IPS-15b (cell line): ENCODE measurements around the gene PGPEP1.
"Not testable (repeated sequence)": the region's sequence is repeated elsewhere in the genome, so short reads cannot be mapped to it uniquely, and the experiment has no call there.

Experiments used
- H3K27me3 ChIP-seq: one replicate; pipeline ENCODE4 v1.6.1; 2013; ENCODE audit warnings: low read length; ENCODE audit not compliant: control insufficient read depth, insufficient read depth
- H3K36me3 ChIP-seq: one replicate; pipeline ENCODE4 v1.6.1; 2013; ENCODE audit warnings: low read length; ENCODE audit not compliant: control insufficient read depth, insufficient read depth
- H3K4me1 ChIP-seq: one replicate; pipeline ENCODE4 v1.6.1; 2013; ENCODE audit warnings: mild to moderate bottlenecking, low read length; ENCODE audit not compliant: control insufficient read depth, insufficient read depth
- H3K4me3 ChIP-seq: one replicate; pipeline ENCODE4 v1.5.1; 2013; ENCODE audit warnings: low read depth, low read length
- H3K9ac ChIP-seq: one replicate; pipeline ENCODE4 v1.6.1; 2013; ENCODE audit warnings: low read depth, mild to moderate bottlenecking, low read length
- H3K9me3 ChIP-seq: one replicate; pipeline ENCODE4 v1.6.1; 2013; ENCODE audit warnings: mild to moderate bottlenecking, low read length; ENCODE audit not compliant: control insufficient read depth, insufficient read depth

PGPEP1 gene

DNA sequence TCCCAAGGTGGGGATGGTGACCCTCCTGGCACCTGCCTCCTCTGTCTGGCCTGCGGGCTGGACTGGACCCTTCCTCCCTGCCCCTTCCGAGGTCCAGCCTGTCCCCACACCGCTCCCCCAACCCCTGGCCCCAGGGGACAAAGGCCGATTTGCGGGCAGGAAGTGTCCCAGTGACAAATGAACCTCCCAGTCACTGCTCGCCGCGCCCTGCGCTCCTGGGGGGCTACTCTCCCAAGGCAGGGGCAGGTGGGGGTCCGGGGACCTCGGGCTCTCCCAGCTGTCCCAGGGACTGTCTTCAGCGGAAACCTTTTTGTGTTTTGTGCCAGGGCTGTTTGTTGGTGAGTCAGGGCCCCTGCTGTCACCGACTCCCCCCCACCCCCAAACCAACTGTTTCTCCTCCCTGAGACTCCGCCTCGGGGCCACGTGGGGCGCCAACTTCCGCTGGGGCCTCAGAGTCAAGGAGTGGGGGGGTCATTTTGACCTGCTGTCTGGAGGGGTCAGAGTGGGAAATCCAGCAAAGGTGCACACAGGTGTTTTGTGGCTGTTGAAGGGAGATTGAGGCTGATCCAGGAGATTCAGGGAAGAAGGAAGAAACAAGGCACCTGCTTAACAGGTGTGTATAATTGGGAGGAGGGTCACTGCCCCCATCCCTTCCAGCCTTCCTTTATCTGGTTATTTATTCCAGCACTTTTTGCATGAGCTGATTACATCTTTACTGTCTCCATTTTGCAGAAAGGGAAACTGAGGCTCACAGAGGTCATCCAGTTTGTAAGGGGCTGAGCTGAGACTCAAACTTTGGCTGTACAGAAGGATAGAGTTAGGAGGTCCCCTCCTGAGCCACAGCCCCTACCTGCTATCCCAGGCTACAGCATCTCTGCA, 831 bp downstream of the PGPEP1 start:
- H3K27me3 ChIP-seq = no peaks in the 10 kb centered on the region
- no peaks in the 10 kb centered on the region for H3K36me3 ChIP-seq
- H3K9ac ChIP-seq = peak overlapping the region; percentile 37
- H3K9me3 ChIP-seq = no peaks in the 10 kb centered on the region
- peak overlapping the region; percentile 60 for H3K4me3 ChIP-seq
- peaks cover 15% of the 10 kb centered on the region for H3K4me1 ChIP-seq

DNA sequence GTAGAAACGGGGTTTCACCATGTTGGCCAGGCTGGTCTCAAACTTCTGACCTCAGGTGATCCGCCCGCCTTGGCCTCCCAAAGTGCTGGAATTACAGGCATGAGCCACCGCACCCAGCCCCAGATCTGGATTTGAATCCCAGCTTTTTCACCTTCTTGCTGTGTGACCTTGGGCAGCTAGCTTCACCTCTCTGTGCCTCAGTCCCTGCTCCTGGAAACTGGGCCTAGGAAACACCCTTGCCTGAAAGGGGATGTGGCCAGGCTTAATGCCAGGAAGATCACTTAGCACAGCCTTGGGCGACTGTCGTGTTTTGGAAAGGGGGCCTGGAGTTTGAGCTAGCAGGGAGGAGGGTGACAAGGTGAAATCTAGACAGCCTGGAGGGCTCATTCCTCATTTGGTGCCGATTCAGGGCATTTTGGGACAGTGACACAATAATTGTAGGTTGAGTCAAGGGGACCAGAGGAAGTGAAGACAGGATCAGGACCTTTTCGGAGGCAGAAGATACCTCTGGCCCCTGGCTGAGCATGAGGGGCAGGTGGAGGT, 1.8 kb downstream of the PGPEP1 start:
- Histone ChIP-seq H3K9ac (peak overlapping the region; percentile 47), H3K4me1 (peaks cover 17% of the 10 kb centered on the region), H3K4me3 (no peak overlapping the region), H3K9me3 (no peaks in the 10 kb centered on the region), H3K27me3 (no peaks in the 10 kb centered on the region), H3K36me3 (no peaks in the 10 kb centered on the region)

DNA sequence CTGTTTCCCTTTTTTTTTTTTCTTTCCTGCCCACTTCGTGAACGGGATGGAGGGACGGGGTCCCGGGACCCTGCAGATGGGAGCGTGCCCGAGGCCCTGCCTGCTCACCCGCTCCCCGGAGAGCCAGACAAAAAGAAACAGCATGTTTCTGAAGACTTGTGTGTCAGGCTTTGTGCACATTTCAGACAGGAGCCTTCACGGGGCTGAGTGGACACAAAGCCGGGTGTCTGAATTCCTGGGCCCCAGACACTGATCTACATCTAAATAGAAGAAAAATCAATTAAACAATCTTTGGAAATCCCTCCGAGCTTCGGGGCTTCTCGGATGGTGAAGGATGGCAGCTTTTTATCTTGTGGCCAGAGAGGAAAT, 4.2 kb downstream of the PGPEP1 start:
- Histone ChIP-seq H3K4me1 (peaks cover 17% of the 10 kb centered on the region), H3K4me3 (no peak overlapping the region), H3K36me3 (no peaks in the 10 kb centered on the region), H3K27me3 (no peaks in the 10 kb centered on the region), H3K9me3 (no peaks in the 10 kb centered on the region), H3K9ac (no peak overlapping the region)

GRCh38 chr19:18345296-18345695, 4.9 kb downstream of the PGPEP1 start:
- Histone ChIP-seq H3K27me3 (no peaks in the 10 kb centered on the region), H3K4me3 (no peak overlapping the region), H3K9me3 (no peaks in the 10 kb centered on the region), H3K4me1 (peaks cover 13% of the 10 kb centered on the region), H3K36me3 (no peaks in the 10 kb centered on the region), H3K9ac (no peak overlapping the region)

GRCh38 chr19:18346091-18346490, 5.7 kb downstream of the PGPEP1 start:
- H3K4me1 ChIP-seq = peaks cover 13% of the 10 kb centered on the region
- no peaks in the 10 kb centered on the region for H3K27me3 ChIP-seq
- H3K9ac ChIP-seq = no peak overlapping the region
- H3K36me3 ChIP-seq = no peaks in the 10 kb centered on the region
- H3K9me3 ChIP-seq = no peaks in the 10 kb centered on the region
- H3K4me3 ChIP-seq = no peak overlapping the region

GRCh38 chr19:18348171-18348570, 7.8 kb downstream of the PGPEP1 start:
- H3K9ac ChIP-seq = no peak overlapping the region
- H3K9me3 ChIP-seq = no peaks in the 10 kb centered on the region
- peaks cover 8% of the 10 kb centered on the region for H3K4me1 ChIP-seq
- H3K4me3 ChIP-seq = no peak overlapping the region
- H3K27me3 ChIP-seq = no peaks in the 10 kb centered on the region
- no peaks in the 10 kb centered on the region for H3K36me3 ChIP-seq

GRCh38 chr19:18348818-18349339, 8.5 kb downstream of the PGPEP1 start:
- not testable (repeated sequence) for H3K9ac ChIP-seq, H3K4me3 ChIP-seq, H3K9me3 ChIP-seq, H3K27me3 ChIP-seq, H3K4me1 ChIP-seq, H3K36me3 ChIP-seq

- no peak overlapping the region for H3K9ac ChIP-seq
These were observed 9.2 kb downstream of the PGPEP1 start for GRCh38 chr19:18349524-18350128.

GRCh38 chr19:18350490-18350889, 10.1 kb downstream of the PGPEP1 start:
- H3K4me1 ChIP-seq = peaks cover 3% of the 10 kb centered on the region
- H3K9ac ChIP-seq = no peak overlapping the region
- no peaks in the 10 kb centered on the region for H3K36me3 ChIP-seq
- H3K4me3 ChIP-seq = no peak overlapping the region
- no peaks in the 10 kb centered on the region for H3K27me3 ChIP-seq
- H3K9me3 ChIP-seq = no peaks in the 10 kb centered on the region

More at GRCh38 chr19:18349524-18350128, 9.2 kb downstream of the PGPEP1 start:
- Histone ChIP-seq H3K4me1 (peaks cover 5% of the 10 kb centered on the region), H3K4me3 (no peak overlapping the region), H3K9me3 (no peaks in the 10 kb centered on the region), H3K27me3 (no peaks in the 10 kb centered on the region), H3K36me3 (no peaks in the 10 kb centered on the region)

DNA sequence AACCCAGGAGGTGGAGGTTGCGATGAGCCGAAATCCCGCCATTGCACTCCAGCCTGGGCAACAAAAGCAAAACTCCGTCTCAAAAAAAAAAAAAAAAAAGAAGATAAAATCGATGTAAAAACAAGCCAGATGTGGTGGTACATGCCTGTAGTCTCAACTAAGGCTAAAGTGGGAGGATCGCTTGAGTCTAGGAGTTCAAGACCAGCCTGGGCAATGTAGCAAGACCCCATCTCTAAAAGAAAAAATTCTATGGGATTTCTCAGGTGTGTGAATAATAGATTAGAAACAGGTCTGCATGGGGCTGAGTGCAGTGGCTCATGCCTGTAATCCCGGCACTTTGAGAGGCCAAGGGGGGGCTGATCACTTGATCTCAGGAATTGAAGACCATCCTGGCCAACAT, 11.1 kb downstream of the PGPEP1 start:
- Histone ChIP-seq H3K36me3 (peaks cover 4% of the 10 kb centered on the region), H3K9ac (no peak overlapping the region), H3K9me3 (no peaks in the 10 kb centered on the region), H3K4me1 (no peaks in the 10 kb centered on the region), H3K27me3 (no peaks in the 10 kb centered on the region), H3K4me3 (no peak overlapping the region)

DNA sequence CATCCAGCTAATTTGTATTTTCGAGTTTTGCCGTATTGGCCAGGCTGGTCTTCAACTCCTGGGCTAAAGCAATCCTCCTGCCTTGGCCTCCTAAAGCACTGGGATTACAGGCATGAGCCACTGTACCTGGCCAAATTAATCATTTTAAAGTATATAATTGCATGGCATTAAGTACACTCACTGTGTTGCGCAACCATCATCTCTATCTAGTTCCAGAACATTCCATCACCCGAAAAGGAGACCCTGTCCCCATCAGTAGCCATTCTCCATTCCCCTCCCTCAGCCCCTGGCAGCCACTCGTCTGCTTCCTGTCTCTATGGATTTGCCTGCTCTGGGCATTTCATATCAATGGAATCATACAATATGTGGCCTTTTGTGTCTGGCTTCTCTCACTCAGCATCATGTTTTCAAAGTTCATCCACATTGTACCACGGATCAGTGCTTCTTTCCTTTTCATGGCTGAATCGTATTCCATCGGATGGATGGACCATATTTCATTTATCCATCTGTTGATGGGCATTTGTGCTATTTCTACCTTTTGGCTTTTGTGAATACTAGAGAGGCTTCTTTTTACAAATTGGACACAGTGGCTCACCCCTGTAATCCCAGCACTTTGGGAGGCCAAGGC, 13.1 kb downstream of the PGPEP1 start:
- Histone ChIP-seq H3K9ac (no peak overlapping the region), H3K36me3 (peaks cover 16% of the 10 kb centered on the region), H3K27me3 (no peaks in the 10 kb centered on the region), H3K4me1 (no peaks in the 10 kb centered on the region), H3K9me3 (no peaks in the 10 kb centered on the region), H3K4me3 (no peak overlapping the region)
